Activated naive CD8-positive, alpha-beta T cell treated with anti-CD3 and anti-CD28 coated beads for 36 hours (primary cell): ENCODE data around the gene SNRPA1. TPM values are rescaled to one million over a fixed set of nuclear protein-coding genes. Genes with fewer than 3 reads are reported as not detected.

ENCODE experiments used
- DNase-seq: peaks from one replicate; pipeline ENCODE4 v3.0.0; 2021
- H3K27ac Mint-ChIP-seq: one replicate; pipeline ENCODE4 v1.8.0; 2022; ENCODE audit warnings: mild to moderate bottlenecking, moderate library complexity, mixed read lengths
- H3K27me3 Mint-ChIP-seq: one replicate; pipeline ENCODE4 v1.8.0; 2022; ENCODE audit warnings: mild to moderate bottlenecking, mixed read lengths
- H3K36me3 Mint-ChIP-seq: one replicate; pipeline ENCODE4 v1.8.0; 2021; ENCODE audit warnings: mild to moderate bottlenecking, mixed read lengths
- H3K4me1 Mint-ChIP-seq: one replicate; pipeline ENCODE4 v1.8.0; 2021; ENCODE audit warnings: mixed read lengths
- H3K4me3 Mint-ChIP-seq: one replicate; pipeline ENCODE4 v1.8.0; 2022; ENCODE audit warnings: mild to moderate bottlenecking, moderate library complexity, mixed read lengths
- H3K9me3 Mint-ChIP-seq: one replicate; pipeline ENCODE4 v1.8.0; 2022; ENCODE audit warnings: mixed read lengths
- total RNA-seq, 2 experiments: library from RNA; stranded (reverse); gene quantifications; one replicate each; pipeline ENCODE4 v1.2.3, GENCODE V29; 2021

SNRPA1 gene
- total RNA-seq, 2 experiments from 2014 or later = 219 to 223 TPM

- H3K4me3 Mint-ChIP-seq = no peak overlapping the region
- DNase-seq = no peak
- peaks cover 57% of the 10 kb centered on the region for H3K36me3 Mint-ChIP-seq
- H3K4me1 Mint-ChIP-seq = peaks cover 31% of the 10 kb centered on the region
- H3K9me3 Mint-ChIP-seq = no peaks in the 10 kb centered on the region
- H3K27me3 Mint-ChIP-seq = no peaks in the 10 kb centered on the region
- H3K27ac Mint-ChIP-seq = no peak overlapping the region
Observed at GRCh38 chr15:101286471-101287114, 8.5 kb downstream of the SNRPA1 start.

GRCh38 chr15:101283931-101284330 is 11.1 kb downstream of the SNRPA1 start:
- no peak for DNase-seq
- Mint-ChIP-seq H3K36me3 (peaks cover 53% of the 10 kb centered on the region), H3K27me3 (no peaks in the 10 kb centered on the region), H3K4me1 (peaks cover 18% of the 10 kb centered on the region), H3K4me3 (no peak overlapping the region), H3K27ac (no peak overlapping the region), H3K9me3 (no peaks in the 10 kb centered on the region)

- peaks cover 37% of the 10 kb centered on the region for H3K36me3 Mint-ChIP-seq
- no peak for DNase-seq
- no peak overlapping the region for H3K4me3 Mint-ChIP-seq
- H3K27ac Mint-ChIP-seq = peak overlapping the region; percentile 28
- no peaks in the 10 kb centered on the region for H3K9me3 Mint-ChIP-seq
- peaks cover 20% of the 10 kb centered on the region for H3K4me1 Mint-ChIP-seq
- no peaks in the 10 kb centered on the region for H3K27me3 Mint-ChIP-seq
Observed at GRCh38 chr15:101280007-101280406, 15.0 kb downstream of the SNRPA1 start.

- Mint-ChIP-seq H3K27me3 (no peaks in the 10 kb centered on the region), H3K27ac (peak overlapping the region; percentile 72), H3K4me3 (peak overlapping the region; percentile 80), H3K4me1 (peaks cover 24% of the 10 kb centered on the region), H3K9me3 (no peaks in the 10 kb centered on the region), H3K36me3 (peaks cover 38% of the 10 kb centered on the region)
- DNase-seq = no peak
Observed at GRCh38 chr15:101277943-101278564, 17.0 kb downstream of the SNRPA1 start.

DNA sequence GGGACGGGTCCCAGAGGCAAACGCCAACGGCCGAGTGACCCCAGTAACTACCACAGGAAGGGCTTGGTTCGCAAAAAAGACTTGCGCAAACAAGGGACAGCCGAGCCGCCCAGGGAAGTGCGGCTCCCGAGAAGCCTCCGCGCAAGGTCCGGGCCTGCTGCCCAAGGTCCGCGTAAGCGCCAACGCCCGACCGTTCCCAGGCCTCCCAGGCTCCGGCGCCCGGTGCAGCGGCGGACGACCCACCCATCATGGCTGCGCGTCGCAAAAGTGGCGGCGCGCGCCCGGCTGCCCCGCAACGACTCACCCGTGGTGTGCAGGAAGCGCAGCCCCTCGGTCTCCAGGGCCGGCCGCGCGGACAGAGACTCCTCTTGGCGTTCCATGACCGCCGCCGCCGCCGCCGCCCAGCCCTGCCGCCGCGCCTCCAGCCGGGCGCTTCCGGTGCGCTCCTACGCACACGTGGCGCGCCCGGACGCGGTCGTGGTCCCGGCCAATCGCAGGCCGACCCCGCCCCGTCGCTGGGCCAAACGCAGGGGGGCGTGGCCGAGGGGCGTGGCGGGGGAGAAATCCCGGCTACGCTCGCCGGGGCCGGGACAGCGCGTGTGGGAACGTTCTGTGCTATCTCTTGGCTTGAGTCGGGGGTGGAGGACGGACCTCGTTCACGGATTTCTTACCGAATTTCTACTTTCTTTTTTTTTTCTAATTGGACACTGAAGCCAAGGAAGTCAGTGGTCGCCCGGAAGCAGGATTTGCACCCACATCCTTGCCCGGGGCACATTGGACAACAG is 17.8 kb downstream of the SNRPA1 start, which contains the start of gene SELENOS:
Gene SELENOS (minus strand): TSS at position 448 of the 785 bp plus-strand sequence. CDS start 68 bp downstream, at position 380.
- Mint-ChIP-seq H3K27ac (peak within 1 kb of the TSS; percentile 88), H3K36me3 (peaks cover 32% of the 10 kb centered on the region), H3K27me3 (no peaks in the 10 kb centered on the region), H3K4me3 (peak within 1 kb of the TSS; percentile 99), H3K9me3 (no peaks in the 10 kb centered on the region), H3K4me1 (peaks cover 24% of the 10 kb centered on the region)
- DNase-seq = peak; percentile 93

DNA sequence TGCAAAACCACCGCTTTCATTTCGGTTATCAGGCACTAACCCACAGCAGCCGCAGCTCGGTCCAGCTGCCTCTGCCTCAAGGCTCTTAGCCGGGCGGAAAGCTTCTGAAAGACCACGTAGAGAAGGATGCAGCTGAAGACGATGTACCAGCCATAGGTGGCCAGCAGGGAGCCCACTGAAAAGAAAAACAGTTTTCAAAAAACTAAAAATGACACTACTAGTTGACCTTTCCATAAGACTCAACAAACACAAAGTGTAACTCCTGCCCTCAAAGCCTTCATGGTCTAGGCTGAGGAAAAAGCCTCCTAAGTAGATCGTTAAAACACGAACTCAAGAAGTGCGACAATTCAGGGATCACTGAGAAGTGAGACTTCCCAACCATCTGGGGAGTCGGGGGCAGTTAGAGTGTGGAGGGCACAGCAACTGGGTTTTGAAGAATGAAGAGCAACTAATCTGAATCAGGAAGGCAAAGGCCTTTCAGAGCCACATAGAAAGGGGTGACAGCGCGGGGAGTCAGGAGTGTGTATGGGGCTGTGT is 18.5 kb downstream of the SNRPA1 start:
- Mint-ChIP-seq H3K4me3 (peak overlapping the region; percentile 99), H3K9me3 (no peaks in the 10 kb centered on the region), H3K27me3 (no peaks in the 10 kb centered on the region), H3K27ac (peak overlapping the region; percentile 88), H3K4me1 (peaks cover 24% of the 10 kb centered on the region), H3K36me3 (peaks cover 30% of the 10 kb centered on the region)
- DNase-seq = peak; percentile 15

GRCh38 chr15:101275018-101275417 is 20.0 kb downstream of the SNRPA1 start:
- Mint-ChIP-seq H3K27me3 (no peaks in the 10 kb centered on the region), H3K9me3 (no peaks in the 10 kb centered on the region), H3K27ac (peak overlapping the region; percentile 23), H3K4me3 (no peak overlapping the region), H3K36me3 (peaks cover 25% of the 10 kb centered on the region), H3K4me1 (peaks cover 24% of the 10 kb centered on the region)
- DNase-seq = no peak

GRCh38 chr15:101273534-101273933 is 21.5 kb downstream of the SNRPA1 start:
- no peak overlapping the region for H3K4me3 Mint-ChIP-seq
- H3K9me3 Mint-ChIP-seq = no peaks in the 10 kb centered on the region
- peaks cover 19% of the 10 kb centered on the region for H3K4me1 Mint-ChIP-seq
- peaks cover 19% of the 10 kb centered on the region for H3K36me3 Mint-ChIP-seq
- H3K27ac Mint-ChIP-seq = no peak overlapping the region
- H3K27me3 Mint-ChIP-seq = no peaks in the 10 kb centered on the region
- DNase-seq = no peak

DNA sequence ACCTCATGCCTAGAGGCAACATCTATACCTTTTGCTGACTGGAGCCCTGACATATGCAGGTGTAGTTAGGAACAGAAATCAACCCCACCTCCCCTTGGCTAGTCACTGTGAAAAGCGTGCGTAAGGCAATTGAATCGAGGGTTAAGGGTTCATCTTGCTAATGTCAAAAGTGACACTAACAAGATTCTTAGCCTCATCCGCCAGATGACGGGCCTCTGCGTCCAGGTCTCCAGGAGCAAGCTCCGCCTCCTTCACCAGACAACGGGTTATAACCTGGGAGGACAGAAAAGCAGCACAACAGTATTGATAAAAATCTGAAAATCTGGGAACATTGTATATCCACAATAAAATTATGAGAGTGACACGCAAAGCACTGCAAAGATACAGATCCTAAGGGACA is 22.5 kb downstream of the SNRPA1 start:
- Mint-ChIP-seq H3K4me3 (no peak overlapping the region), H3K4me1 (peaks cover 17% of the 10 kb centered on the region), H3K27ac (no peak overlapping the region), H3K27me3 (no peaks in the 10 kb centered on the region), H3K9me3 (no peaks in the 10 kb centered on the region), H3K36me3 (peaks cover 19% of the 10 kb centered on the region)
- DNase-seq = no peak

GRCh38 chr15:101269479-101270223 is 25.4 kb downstream of the SNRPA1 start:
- Mint-ChIP-seq H3K36me3 (peaks cover 7% of the 10 kb centered on the region), H3K4me3 (no peak overlapping the region), H3K27me3 (no peaks in the 10 kb centered on the region), H3K4me1 (peaks cover under 1% of the 10 kb centered on the region), H3K9me3 (no peaks in the 10 kb centered on the region), H3K27ac (peak overlapping the region; percentile 49)
- no peak for DNase-seq

GRCh38 chr15:101267320-101268104 is 27.5 kb downstream of the SNRPA1 start:
- Mint-ChIP-seq H3K4me3 (no peak overlapping the region), H3K4me1 (peaks cover 6% of the 10 kb centered on the region), H3K27ac (no peak overlapping the region), H3K27me3 (no peaks in the 10 kb centered on the region), H3K36me3 (peaks cover 1% of the 10 kb centered on the region), H3K9me3 (no peaks in the 10 kb centered on the region)
- no peak for DNase-seq

GRCh38 chr15:101266787-101267186 is 28.3 kb downstream of the SNRPA1 start:
- DNase-seq = no peak
- no peak overlapping the region for H3K4me3 Mint-ChIP-seq

GRCh38 chr15:101266034-101266433 is 29.0 kb downstream of the SNRPA1 start:
- peaks cover 6% of the 10 kb centered on the region for H3K4me1 Mint-ChIP-seq
- H3K27me3 Mint-ChIP-seq = no peaks in the 10 kb centered on the region
- no peak for DNase-seq
- H3K27ac Mint-ChIP-seq = no peak overlapping the region
- H3K36me3 Mint-ChIP-seq = peaks cover 1% of the 10 kb centered on the region
- H3K9me3 Mint-ChIP-seq = no peaks in the 10 kb centered on the region
- H3K4me3 Mint-ChIP-seq = no peak overlapping the region

More at GRCh38 chr15:101266787-101267186, 28.3 kb downstream of the SNRPA1 start:
- Mint-ChIP-seq H3K27ac (no peak overlapping the region), H3K4me1 (peaks cover 6% of the 10 kb centered on the region), H3K27me3 (no peaks in the 10 kb centered on the region), H3K36me3 (peaks cover 1% of the 10 kb centered on the region), H3K9me3 (no peaks in the 10 kb centered on the region)
